ENCODE measurements around the gene CALM3. TPM values are rescaled to one million over a fixed set of nuclear protein-coding genes. Genes with fewer than 3 reads are reported as not detected.

Gene CALM3
- total RNA-seq, 4 donors from 2014 or later = 54.6 to 72.8 (median 63.1) TPM

GRCh38 chr19:46606019-46606418 is 4.9 kb downstream of the CALM3 start:
- TF ChIP-seq, protein P1, sequence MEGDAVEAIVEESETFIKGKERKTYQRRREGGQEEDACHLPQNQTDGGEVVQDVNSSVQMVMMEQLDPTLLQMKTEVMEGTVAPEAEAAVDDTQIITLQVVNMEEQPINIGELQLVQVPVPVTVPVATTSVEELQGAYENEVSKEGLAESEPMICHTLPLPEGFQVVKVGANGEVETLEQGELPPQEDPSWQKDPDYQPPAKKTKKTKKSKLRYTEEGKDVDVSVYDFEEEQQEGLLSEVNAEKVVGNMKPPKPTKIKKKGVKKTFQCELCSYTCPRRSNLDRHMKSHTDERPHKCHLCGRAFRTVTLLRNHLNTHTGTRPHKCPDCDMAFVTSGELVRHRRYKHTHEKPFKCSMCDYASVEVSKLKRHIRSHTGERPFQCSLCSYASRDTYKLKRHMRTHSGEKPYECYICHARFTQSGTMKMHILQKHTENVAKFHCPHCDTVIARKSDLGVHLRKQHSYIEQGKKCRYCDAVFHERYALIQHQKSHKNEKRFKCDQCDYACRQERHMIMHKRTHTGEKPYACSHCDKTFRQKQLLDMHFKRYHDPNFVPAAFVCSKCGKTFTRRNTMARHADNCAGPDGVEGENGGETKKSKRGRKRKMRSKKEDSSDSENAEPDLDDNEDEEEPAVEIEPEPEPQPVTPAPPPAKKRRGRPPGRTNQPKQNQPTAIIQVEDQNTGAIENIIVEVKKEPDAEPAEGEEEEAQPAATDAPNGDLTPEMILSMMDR (IDR thresholded peaks at IDR 0.05) = no peak
- no peak for TF ChIP-seq POLR2A (IDR thresholded peaks at IDR 0.05)
- 76 to 79% methylated on average over 11 of the region's 11 CpGs for WGBS, 2 donors
- intact Hi-C loops (cut with DNase I; ENCODE audit: low total_unique reads) = no loop called here
- H3K4me3 ChIP-seq (ENCODE audit: low read depth, poor library complexity, severe bottlenecking) = no peak overlapping the region
- peak in 1 of 2 donors; percentile 81 for DNase-seq (ENCODE audit: low spot score in 2 of 2)

DNA sequence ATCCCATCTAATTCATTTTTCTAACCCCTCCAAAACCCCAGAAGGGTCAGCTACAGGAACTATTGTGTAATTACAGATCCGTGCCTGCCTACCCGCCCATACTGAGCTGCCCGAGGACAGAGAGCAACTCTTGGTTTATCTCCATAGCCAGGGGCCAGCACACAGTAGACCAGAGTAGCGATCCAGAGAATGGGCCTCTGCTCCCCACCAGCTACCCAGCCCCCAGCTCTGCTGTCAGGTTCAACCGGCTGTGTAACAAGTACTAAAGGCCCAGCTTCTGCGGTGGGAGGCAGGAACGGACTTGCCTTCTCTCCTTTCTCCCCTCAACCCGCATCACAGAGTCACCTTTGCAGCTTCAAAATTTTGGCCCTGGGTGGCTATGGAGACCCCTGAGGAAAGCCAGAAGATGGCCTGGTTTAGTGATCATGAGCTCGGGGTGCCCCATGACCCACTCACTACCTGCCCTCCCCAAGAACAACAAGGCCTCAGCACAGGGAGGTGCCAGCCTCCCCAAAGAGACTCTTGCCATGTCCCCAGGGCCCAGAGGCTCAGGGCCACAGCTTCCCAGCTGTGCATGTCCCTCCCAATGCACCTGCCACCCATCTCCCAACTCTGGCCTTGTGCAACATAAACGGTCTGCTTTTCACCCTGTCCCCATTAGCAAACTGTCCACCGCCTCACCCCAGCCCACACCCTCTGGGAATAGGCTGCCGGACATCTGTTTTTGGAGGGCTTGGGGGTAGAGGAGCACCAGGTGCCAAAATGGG is 5.7 kb downstream of the CALM3 start:
- H3K4me3 ChIP-seq (ENCODE audit: low read depth, poor library complexity, severe bottlenecking) = no peak overlapping the region
- 68 to 81% methylated on average over 12 of the region's 12 CpGs for WGBS, 2 donors
- no peak for TF ChIP-seq POLR2A (IDR thresholded peaks at IDR 0.05)
- TF ChIP-seq, protein P1 (IDR thresholded peaks at IDR 0.05) = no peak
- intact Hi-C loops (cut with DNase I; ENCODE audit: low total_unique reads) = no loop called here
- peak in 1 of 2 donors; percentile 79 for DNase-seq (ENCODE audit: low spot score in 2 of 2)

- no peak overlapping the region for H3K4me3 ChIP-seq (ENCODE audit: low read depth, poor library complexity, severe bottlenecking)
- no peak for TF ChIP-seq POLR2A (IDR thresholded peaks at IDR 0.05)
- TF ChIP-seq, protein P1 (IDR thresholded peaks at IDR 0.05) = no peak
- 80 to 87% methylated on average over 12 of the region's 12 CpGs for WGBS, 2 donors
- peak in 1 of 2 donors; percentile 82 for DNase-seq (ENCODE audit: low spot score in 2 of 2)
- intact Hi-C loops (cut with DNase I; ENCODE audit: low total_unique reads) = no loop called here
Measured at GRCh38 chr19:46607448-46607841, 6.3 kb downstream of the CALM3 start.

DNA sequence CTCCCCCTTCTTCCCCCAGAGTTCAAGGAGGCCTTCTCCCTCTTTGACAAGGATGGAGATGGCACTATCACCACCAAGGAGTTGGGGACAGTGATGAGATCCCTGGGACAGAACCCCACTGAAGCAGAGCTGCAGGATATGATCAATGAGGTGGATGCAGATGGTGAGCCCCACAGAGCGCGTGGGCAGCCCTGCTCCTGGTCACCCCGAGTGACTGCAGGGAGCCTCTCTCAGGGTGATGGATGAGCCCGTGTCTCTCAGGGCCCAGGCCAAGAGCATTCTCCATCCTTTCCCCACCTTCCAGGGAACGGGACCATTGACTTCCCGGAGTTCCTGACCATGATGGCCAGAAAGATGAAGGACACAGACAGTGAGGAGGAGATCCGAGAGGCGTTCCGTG is 7.0 kb downstream of the CALM3 start:
- 89 to 98% methylated on average over 9 of the region's 9 CpGs for WGBS, 2 donors
- DNase-seq (ENCODE audit: low spot score in 2 of 2) = peak in 1 of 2 donors; percentile 72
- intact Hi-C loops (cut with DNase I; ENCODE audit: low total_unique reads) = no loop called here
- TF ChIP-seq POLR2A (IDR thresholded peaks at IDR 0.05) = no peak
- TF ChIP-seq, protein P1 (IDR thresholded peaks at IDR 0.05) = no peak
- no peak overlapping the region for H3K4me3 ChIP-seq (ENCODE audit: low read depth, poor library complexity, severe bottlenecking)

DNA sequence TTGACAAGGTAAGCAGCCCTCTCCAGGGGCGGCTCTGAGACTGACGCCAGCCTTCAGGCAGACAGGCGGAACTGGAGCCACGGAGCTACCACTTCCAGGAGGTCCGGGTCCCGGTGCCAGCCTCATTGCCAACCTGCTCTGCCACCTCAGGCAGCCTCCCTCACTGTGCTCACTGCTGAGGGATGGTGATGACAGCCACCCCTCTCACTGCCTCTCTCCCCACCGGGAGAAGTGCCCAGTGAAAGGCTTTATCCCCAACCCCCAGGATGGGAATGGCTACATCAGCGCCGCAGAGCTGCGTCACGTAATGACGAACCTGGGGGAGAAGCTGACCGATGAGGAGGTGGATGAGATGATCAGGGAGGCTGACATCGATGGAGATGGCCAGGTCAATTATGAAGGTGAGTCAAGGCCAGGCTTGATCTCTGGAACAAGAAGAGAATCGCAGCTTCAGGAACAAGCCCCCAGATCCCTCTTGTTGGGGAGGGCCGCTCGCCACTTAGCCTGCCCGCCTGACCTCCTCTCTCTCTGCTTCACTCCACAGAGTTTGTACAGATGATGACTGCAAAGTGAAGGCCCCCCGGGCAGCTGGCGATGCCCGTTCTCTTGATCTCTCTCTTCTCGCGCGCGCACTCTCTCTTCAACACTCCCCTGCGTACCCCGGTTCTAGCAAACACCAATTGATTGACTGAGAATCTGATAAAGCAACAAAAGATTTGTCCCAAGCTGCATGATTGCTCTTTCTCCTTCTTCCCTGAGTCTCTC is 7.6 kb downstream of the CALM3 start:
- TF ChIP-seq, protein P1 (IDR thresholded peaks at IDR 0.05) = no peak
- TF ChIP-seq POLR2A (IDR thresholded peaks at IDR 0.05) = no peak
- intact Hi-C loops (cut with DNase I; ENCODE audit: low total_unique reads) = no loop called here
- WGBS, 2 donors = 91 to 94% methylated on average over 26 to 27 of the region's 27 CpGs
- DNase-seq (ENCODE audit: low spot score in 2 of 2) = peak in 1 of 2 donors; percentile 80
- no peak overlapping the region for H3K4me3 ChIP-seq (ENCODE audit: low read depth, poor library complexity, severe bottlenecking)
